Right cardiac atrium (tissue), 5 donors: ENCODE data around the gene ARMH4. TPM values are rescaled to one million over a fixed set of nuclear protein-coding genes. Genes with fewer than 3 reads are reported as not detected.

Experiments used
- ATAC-seq, 2 donors: fragments of 200-7000 bp; cut with Tn5 transposase; one replicate each; pipeline versions ENCODE4 v1.8.0 to v1.9.1; 2020; ENCODE audit warnings: moderate library complexity in 2 of 2, mild to moderate bottlenecking in 1 of 2
- DNase-seq, 3 donors: peaks; one replicate each; pipeline ENCODE4 v3.0.0-alpha.2; 2020
- H3K27ac ChIP-seq: one replicate; pipeline ENCODE4 v1.5.1; 2013; ENCODE audit warnings: mild to moderate bottlenecking, low read length, control low read depth, moderate library complexity
- H3K27me3 ChIP-seq: one replicate; pipeline ENCODE4 v1.6.1; 2013; ENCODE audit not compliant: control insufficient read depth, insufficient read depth
- H3K4me1 ChIP-seq: one replicate; pipeline ENCODE4 v1.6.1; 2013; ENCODE audit warnings: low read length; ENCODE audit not compliant: control insufficient read depth, insufficient read depth
- H3K4me3 ChIP-seq: one replicate; pipeline ENCODE4 v1.5.1; 2013; ENCODE audit warnings: low read length, control low read depth
- H3K9me3 ChIP-seq: one replicate; pipeline ENCODE4 v1.6.1; 2013; ENCODE audit warnings: low read length; ENCODE audit not compliant: control insufficient read depth
- WGBS: extraction: QIAGEN DNeasy Blood & Tissue Kit; methylation state at CpG from one replicate; pipeline ENCODE4 v1.1.7; 2013; 5-methylcytosine and 5-hydroxymethylcytosine counted together
- intact Hi-C, 4 donors: fragments of 100-400 bp; cut with DNase I; formaldehyde crosslinking; loops; one replicate each; pipeline versions ENCODE4 v1.11.0 to v1.14.0; 2022 to 2023
- polyA plus RNA-seq: library from polyadenylated mRNA; stranded (reverse); fragments of 200-250 nt; gene quantifications from one replicate; pipeline ENCODE4 v1.2.3, GENCODE V29; 2013
- total RNA-seq, 4 donors: library from RNA; stranded (reverse); fragmentation: NEBNext Ultra II Directional; extraction: Animal tissue kit (Norgen Biotek cat#: 25700); gene quantifications; one replicate each; pipeline ENCODE4 v1.2.1, GENCODE V29; 2021
- donor health status: healthy with polysubstance abuse.
- donor health status: DM: no; HTN: yes; CAD: no.
- donor health status: DM: no; HTN: no; CAD: no.
- donor health status: DM: no; HTN: yes; CAD: no; lungs with severe emphysema.
- donor health status: DM: yes; HTN: yes; CAD: no.

ARMH4 gene
- total and polyA plus RNA-seq, 5 donors: 2.1 to 9.9 (median 8.0) TPM

DNA sequence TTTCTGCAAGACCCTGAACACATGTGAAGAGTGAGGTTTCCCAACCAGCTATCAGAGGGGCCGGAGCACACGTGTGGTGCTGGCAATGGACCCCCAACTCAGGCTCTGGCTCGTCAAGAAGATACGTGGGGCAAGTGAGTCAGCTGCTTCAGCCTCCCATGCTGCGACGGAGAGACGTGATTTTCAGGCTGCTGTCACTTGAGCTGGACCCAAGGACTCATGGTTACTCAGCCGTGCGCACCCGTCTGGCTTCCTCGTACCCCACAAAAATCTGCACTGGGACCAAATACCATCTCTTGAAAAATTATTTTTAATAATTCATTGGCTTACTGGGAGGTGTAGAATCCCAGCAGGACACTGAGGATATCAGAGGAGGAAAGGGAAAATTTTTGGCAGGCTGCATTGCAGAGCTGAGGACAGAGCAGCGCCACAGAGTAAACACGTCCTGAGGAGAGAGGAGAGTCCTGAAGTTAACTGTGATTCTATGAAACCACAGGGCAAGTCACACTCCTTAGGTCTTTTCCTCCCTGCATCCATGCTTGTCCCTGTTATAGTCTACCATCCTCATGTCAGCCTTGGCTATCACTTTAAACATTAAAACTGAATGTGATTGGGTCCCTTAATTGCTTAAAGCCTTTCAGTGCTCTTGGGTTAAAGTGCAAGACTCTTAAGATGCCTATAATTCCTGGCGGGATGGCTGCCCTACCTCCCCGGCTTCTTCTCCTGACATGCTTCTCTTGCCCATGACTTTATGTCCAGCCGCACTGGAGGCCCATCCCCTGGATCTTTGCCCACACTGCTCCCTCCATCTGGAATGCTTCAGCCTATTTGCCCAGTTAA is 190.8 kb downstream of the ARMH4 start:
- 66% methylated on average over 16 of the region's 16 CpGs for WGBS
- intact Hi-C loops: no loop called here
- DNase-seq (peak in 2 of 3 donors; percentile 37 to 38), ATAC-seq (no peak)
- Histone ChIP-seq H3K9me3 (no peaks in the 10 kb centered on the region), H3K27ac (no peak overlapping the region), H3K27me3 (no peaks in the 10 kb centered on the region), H3K4me1 (no peaks in the 10 kb centered on the region), H3K4me3 (no peak overlapping the region)

DNA sequence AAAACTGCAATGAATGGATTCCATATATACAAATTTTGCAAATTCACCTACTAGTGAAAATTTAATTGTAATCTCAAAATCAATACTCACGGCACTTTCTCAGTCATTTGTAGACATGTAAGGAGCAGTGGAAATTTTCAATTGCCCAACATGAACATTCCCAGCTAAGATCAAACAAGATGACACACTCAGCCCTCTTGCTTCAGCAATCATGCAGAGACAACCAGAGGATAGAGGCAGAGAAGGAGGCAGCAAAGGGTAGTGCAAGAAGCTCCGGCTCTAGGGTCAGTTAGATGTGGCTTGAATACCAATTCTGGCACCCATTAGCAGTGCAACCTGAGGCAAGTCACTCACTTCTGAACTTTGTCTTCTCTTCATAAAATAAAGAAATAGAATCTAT is 194.6 kb downstream of the ARMH4 start:
- WGBS: 89% methylated on average over 2 of the region's 2 CpGs
- intact Hi-C loops: no loop called here
- Histone ChIP-seq H3K4me1 (no peaks in the 10 kb centered on the region), H3K4me3 (no peak overlapping the region), H3K27ac (no peak overlapping the region), H3K27me3 (no peaks in the 10 kb centered on the region), H3K9me3 (no peaks in the 10 kb centered on the region)
- ATAC-seq: no peak
- no peak for DNase-seq

Other genes starting within 250 kb of the ARMH4 start
- gene ACTR10, start 47.9 kb upstream of the ARMH4 start, total RNA-seq: 10 to 100 TPM; 71.3 to 80.1 (median 74.3) TPM
- gene ACTR10, start 47.9 kb upstream of the ARMH4 start, polyA plus RNA-seq: 130 TPM
- 100 to 1,000 TPM; 112 to 147 (median 124) TPM for gene PSMA3, start 92.6 kb upstream of the ARMH4 start, total RNA-seq
- 159 TPM for gene PSMA3, start 92.6 kb upstream of the ARMH4 start, polyA plus RNA-seq
- 10 to 100 TPM; 17.1 to 26.1 (median 18.1) TPM for gene ARID4A, start 146.3 kb upstream of the ARMH4 start, total RNA-seq
- 8.3 TPM for gene ARID4A, start 146.3 kb upstream of the ARMH4 start, polyA plus RNA-seq
- not detected for gene TOMM20L, start 243.7 kb upstream of the ARMH4 start, total RNA-seq
- gene TOMM20L, start 243.7 kb upstream of the ARMH4 start, polyA plus RNA-seq: not detected